ENCODE results near the gene SLC22A1.

The SLC22A1 gene

DNA sequence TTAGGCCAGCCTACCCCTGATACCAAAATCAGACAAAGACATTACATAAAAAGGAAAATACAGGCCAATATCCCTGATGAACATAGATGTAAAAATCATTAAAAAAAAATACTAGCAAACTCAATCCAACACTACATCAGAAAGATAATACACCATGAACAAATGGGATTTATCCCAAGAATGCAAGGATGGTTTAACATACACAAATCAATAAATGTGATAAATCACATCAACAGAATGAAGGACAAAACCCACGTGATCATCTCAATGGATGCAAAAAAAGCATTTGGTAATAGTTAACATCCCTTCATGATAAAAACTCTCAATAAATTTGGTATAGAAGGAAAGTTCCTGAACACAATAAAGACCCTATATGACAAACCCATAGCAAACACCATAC is 73.2 kb downstream of the SLC22A1 start:
- in situ Hi-C loops (cut with MboI; ENCODE audit: low pct_unique_long_range_greater_than_20kb, low sequenced_read_pairs, unreplicated experiment): no loop called here
- TF ChIP-seq CTCF (IDR thresholded peaks at IDR 0.05; ENCODE audit: extremely low read depth, insufficient read depth, missing control alignments): no peak
- no peak for DNase-seq (ENCODE audit: low spot score)

GRCh38 chr6:160197662-160198061 is 76.0 kb downstream of the SLC22A1 start:
- no peak for TF ChIP-seq CTCF (IDR thresholded peaks at IDR 0.05; ENCODE audit: extremely low read depth, insufficient read depth, missing control alignments)
- no peak for DNase-seq (ENCODE audit: low spot score)
- in situ Hi-C loops (cut with MboI; ENCODE audit: low pct_unique_long_range_greater_than_20kb, low sequenced_read_pairs, unreplicated experiment): no loop called here

- in situ Hi-C loops (cut with MboI; ENCODE audit: low pct_unique_long_range_greater_than_20kb, low sequenced_read_pairs, unreplicated experiment): no loop called here
These were observed 77.1 kb downstream of the SLC22A1 start for GRCh38 chr6:160198606-160199211.

GRCh38 chr6:160201061-160201460 is 79.4 kb downstream of the SLC22A1 start:
- no peak for DNase-seq (ENCODE audit: low spot score)
- no peak for TF ChIP-seq CTCF (IDR thresholded peaks at IDR 0.05; ENCODE audit: extremely low read depth, insufficient read depth, missing control alignments)
- in situ Hi-C loops (cut with MboI; ENCODE audit: low pct_unique_long_range_greater_than_20kb, low sequenced_read_pairs, unreplicated experiment): no loop called here

More at GRCh38 chr6:160198606-160199211, 77.1 kb downstream of the SLC22A1 start:
- no peak for TF ChIP-seq CTCF (IDR thresholded peaks at IDR 0.05; ENCODE audit: extremely low read depth, insufficient read depth, missing control alignments)
- no peak for DNase-seq (ENCODE audit: low spot score)

- in situ Hi-C loops (cut with MboI; ENCODE audit: low pct_unique_long_range_greater_than_20kb, low sequenced_read_pairs, unreplicated experiment): no loop called here
- no peak for TF ChIP-seq CTCF (IDR thresholded peaks at IDR 0.05; ENCODE audit: extremely low read depth, insufficient read depth, missing control alignments)
- DNase-seq (ENCODE audit: low spot score): no peak
These were observed 80.8 kb downstream of the SLC22A1 start for GRCh38 chr6:160202411-160202810.

DNA sequence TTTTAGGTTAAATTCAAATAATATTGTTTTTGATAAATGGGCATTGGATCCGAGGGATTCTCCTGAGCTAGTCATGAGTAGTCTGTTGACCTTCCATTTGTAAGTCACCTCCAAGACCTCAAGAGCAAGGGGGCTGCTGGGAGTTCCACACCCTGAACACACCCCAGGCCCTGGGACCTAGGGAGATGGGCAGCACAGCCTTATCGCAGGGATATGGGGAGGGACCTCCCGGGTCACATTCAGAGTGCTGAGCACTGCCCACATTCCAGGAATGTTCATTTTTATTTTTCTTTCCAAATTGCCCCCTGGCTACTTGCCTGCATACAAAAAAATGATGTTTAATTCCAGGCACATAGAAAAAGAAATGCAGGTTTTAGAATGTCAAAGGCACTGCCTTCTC is 81.5 kb downstream of the SLC22A1 start:
- in situ Hi-C loops (cut with MboI; ENCODE audit: low pct_unique_long_range_greater_than_20kb, low sequenced_read_pairs, unreplicated experiment): no loop called here
- no peak for TF ChIP-seq CTCF (IDR thresholded peaks at IDR 0.05; ENCODE audit: extremely low read depth, insufficient read depth, missing control alignments)
- no peak for DNase-seq (ENCODE audit: low spot score)

All from GM13977 (cell line).